ENCODE data around the gene GARNL3. TPM values are rescaled to one million over a fixed set of nuclear protein-coding genes. Genes with fewer than 3 reads are reported as not detected.

The GARNL3 gene
- total RNA-seq, 1 experiment from 2014 or later: 11.5 TPM

GRCh38 chr9:127311239-127311741, 46.7 kb downstream of the GARNL3 start:
- Histone ChIP-seq H3K9me3 (ENCODE audit: control insufficient read depth, insufficient read depth, low read depth, low read length) (no peaks in the 10 kb centered on the region), H3K36me3 (ENCODE audit: control insufficient read depth, insufficient read depth, low read length) (no peaks in the 10 kb centered on the region), H3K27ac (ENCODE audit: low read length) (no peak overlapping the region), H3K4me1 (ENCODE audit: control insufficient read depth, insufficient read depth, low read length) (peaks cover 8% of the 10 kb centered on the region), H3K27me3 (ENCODE audit: control insufficient read depth, insufficient read depth, low read length) (no peaks in the 10 kb centered on the region), H3K4me3 (ENCODE audit: low read depth in 2 of 2, low read length in 2 of 2) (no peak overlapping the region)
- DNase-seq (ENCODE audit: low read depth, low spot score) (peak; percentile 51), ATAC-seq (peak; percentile 68)
- TF ChIP-seq REST (IDR thresholded peaks at IDR 0.05; ENCODE audit: insufficient read depth in 1 of 2, low read depth in 2 of 2, low read length in 1 of 2) (no peak), SIN3A (IDR thresholded peaks at IDR 0.05; ENCODE audit: borderline replicate concordance, insufficient read depth, low read depth, low read length) (no peak), TCF7L2 (IDR thresholded peaks at IDR 0.05; ENCODE audit: low read depth, low read length) (no peak), CTCF (IDR thresholded peaks at IDR 0.05) (peak; percentile 45), POLR2AphosphoS5 (IDR thresholded peaks at IDR 0.05; ENCODE audit: low read depth, low read length) (no peak)
- BruUV-seq (replicated peaks): no TSS peak
- ChIA-PET CTCF (no interaction called here), POLR2A (no interaction called here)
- in situ Hi-C loops (cut with HindIII; ENCODE audit: low pct_unique_long_range_greater_than_20kb, low sequenced_read_pairs): no loop called here
- intact Hi-C loops (cut with micrococcal nuclease; ENCODE audit: unreplicated experiment): no loop called here

GRCh38 chr9:127313042-127313560, 48.5 kb downstream of the GARNL3 start:
- Histone ChIP-seq H3K9me3 (ENCODE audit: control insufficient read depth, insufficient read depth, low read depth, low read length) (no peaks in the 10 kb centered on the region), H3K4me3 (ENCODE audit: low read depth in 2 of 2, low read length in 2 of 2) (no peak overlapping the region), H3K4me1 (ENCODE audit: control insufficient read depth, insufficient read depth, low read length) (peaks cover 8% of the 10 kb centered on the region), H3K36me3 (ENCODE audit: control insufficient read depth, insufficient read depth, low read length) (no peaks in the 10 kb centered on the region), H3K27ac (ENCODE audit: low read length) (no peak overlapping the region), H3K27me3 (ENCODE audit: control insufficient read depth, insufficient read depth, low read length) (no peaks in the 10 kb centered on the region)
- in situ Hi-C loops (cut with HindIII; ENCODE audit: low pct_unique_long_range_greater_than_20kb, low sequenced_read_pairs) (no loop called here), intact Hi-C loops (cut with micrococcal nuclease; ENCODE audit: unreplicated experiment) (no loop called here)
- DNase-seq (ENCODE audit: low read depth, low spot score) (no peak), ATAC-seq (no peak)
- POLR2A ChIA-PET: no interaction called here
- no TSS peak for BruUV-seq (replicated peaks)
- TF ChIP-seq CTCF (IDR thresholded peaks at IDR 0.05) (no peak), POLR2AphosphoS5 (IDR thresholded peaks at IDR 0.05; ENCODE audit: low read depth, low read length) (no peak), TCF7L2 (IDR thresholded peaks at IDR 0.05; ENCODE audit: low read depth, low read length) (no peak), REST (IDR thresholded peaks at IDR 0.05; ENCODE audit: insufficient read depth in 1 of 2, low read depth in 2 of 2, low read length in 1 of 2) (no peak), SIN3A (IDR thresholded peaks at IDR 0.05; ENCODE audit: borderline replicate concordance, insufficient read depth, low read depth, low read length) (no peak)
- CTCF ChIA-PET: no interaction called here
